Epithelial cell of proximal tubule (primary cell): ENCODE measurements around the gene STXBP5L. TPM values are rescaled to one million over a fixed set of nuclear protein-coding genes. Genes with fewer than 3 reads are reported as not detected.

Experiments
- DNase-seq: peaks from one replicate; pipeline ENCODE4 v3.0.0-alpha.2; 2011; ENCODE audit warnings: low read depth
- H3K4me3 ChIP-seq: 2 replicates; pipeline ENCODE4 v1.5.1; 2011; ENCODE audit warnings: low read depth, mild to moderate bottlenecking, low read length
- CTCF ChIP-seq: conservative IDR thresholded peaks from 2 replicates; pipeline ENCODE4 v1.5.1; 2012; ENCODE audit warnings: low read depth, mild to moderate bottlenecking, low read length
- total RNA-seq: library from RNA; depleted of rRNA; stranded (reverse); fragments of >200 nt; gene quantifications from 2 replicates; pipeline ENCODE4 v1.2.3, GENCODE V29; 2015

The STXBP5L gene
- total RNA-seq, 1 donor from 2014 or later = not detected

- TF ChIP-seq CTCF = no peak
- no peak for DNase-seq
Observed at GRCh38 chr3:120928991-120929390, 21.0 kb downstream of the STXBP5L start.

DNA sequence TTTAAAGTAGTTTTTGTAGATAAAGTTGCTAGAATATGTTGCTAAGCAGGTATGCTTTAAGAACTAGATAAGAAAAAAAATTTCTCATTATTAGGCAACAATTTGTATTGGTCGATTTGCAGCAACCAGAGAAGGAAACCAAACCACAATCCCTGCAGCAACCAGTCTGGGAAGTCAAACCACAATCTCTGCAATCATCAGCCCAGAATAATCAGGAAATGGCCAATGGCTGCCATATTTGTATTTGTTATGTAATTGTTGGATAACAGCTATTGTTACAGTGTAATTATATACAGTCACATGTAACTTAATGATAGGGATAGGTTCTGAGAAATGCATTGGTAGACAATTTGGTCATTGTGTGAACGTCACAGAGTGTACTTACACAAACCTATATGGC, 23.6 kb downstream of the STXBP5L start:
- H3K4me3 ChIP-seq = no peak overlapping the region
- DNase-seq = no peak
- no peak for TF ChIP-seq CTCF

More at GRCh38 chr3:120928991-120929390, 21.0 kb downstream of the STXBP5L start:
- H3K4me3 ChIP-seq = no peak overlapping the region

DNA sequence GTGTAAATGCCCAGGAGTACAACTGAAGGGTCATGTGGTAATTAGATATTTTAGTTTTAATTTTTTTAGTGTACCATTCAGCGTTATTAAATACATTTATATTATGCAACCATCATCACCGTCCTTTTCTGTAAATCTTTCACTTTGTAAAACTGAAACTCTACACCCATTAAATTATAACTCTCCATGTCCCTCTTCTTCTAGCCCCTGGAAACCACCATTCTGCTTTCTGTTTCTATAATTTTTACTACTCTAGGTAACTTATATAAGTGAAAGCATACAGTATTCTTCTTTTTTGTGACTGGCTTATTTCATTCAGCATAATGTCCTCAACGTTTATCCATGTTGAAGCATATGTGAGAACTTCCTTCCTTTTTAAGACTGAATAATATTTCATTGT, 48.1 kb downstream of the STXBP5L start:
- no peak for DNase-seq
- TF ChIP-seq CTCF = no peak

GRCh38 chr3:120982608-120983320, 74.8 kb downstream of the STXBP5L start:
- DNase-seq = no peak
- H3K4me3 ChIP-seq = no peak overlapping the region
- no peak for TF ChIP-seq CTCF

More for the DNA sequence above, 48.1 kb downstream of the STXBP5L start:
- H3K4me3 ChIP-seq = no peak overlapping the region

GRCh38 chr3:120983321-120983665, 75.3 kb downstream of the STXBP5L start:
- H3K4me3 ChIP-seq = no peak overlapping the region
- no peak for DNase-seq
- no peak for TF ChIP-seq CTCF

GRCh38 chr3:120983841-120984240, 75.8 kb downstream of the STXBP5L start:
- no peak for DNase-seq
- H3K4me3 ChIP-seq = no peak overlapping the region
- TF ChIP-seq CTCF = no peak

DNA sequence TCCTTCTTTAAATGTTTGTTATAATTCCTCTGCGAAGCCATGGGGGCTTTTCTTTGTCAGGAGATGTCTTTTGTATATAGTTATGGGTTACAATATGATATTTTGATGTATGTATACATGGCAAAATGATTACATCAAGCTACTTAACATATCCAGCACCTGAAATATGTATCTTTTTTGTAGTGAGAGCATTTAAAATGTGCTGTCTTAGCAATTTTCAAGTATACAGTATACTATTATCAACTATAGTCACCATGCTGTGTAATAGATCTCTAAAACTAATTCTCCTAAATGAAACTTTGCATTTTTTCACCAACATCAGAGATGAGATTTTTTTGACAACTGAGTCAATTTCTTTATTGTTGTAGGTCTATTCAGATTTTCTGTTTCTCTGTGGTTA, 77.2 kb downstream of the STXBP5L start:
- no peak for DNase-seq
- no peak for TF ChIP-seq CTCF
- H3K4me3 ChIP-seq = no peak overlapping the region
